Activated CD8-positive, alpha-beta memory T cell treated with anti-CD3 and anti-CD28 coated beads, Interleukin-2, amount 10 ng/mL, durations not matched to agents 7 days and 5 days (primary cell): Measurements from ENCODE around the gene RPL27A. TPM values are rescaled to one million over a fixed set of nuclear protein-coding genes. Genes with fewer than 3 reads are reported as not detected.

Source experiments
- ATAC-seq: fragments of 150-1000 bp; cut with Tn5 transposase; one replicate; pipeline ENCODE4 v1.10.0; 2021; ENCODE audit warnings: moderate library complexity
- CTCF ChIA-PET: fragments of 350-600 bp; sonication (Branson Sonifier 250); formaldehyde crosslinking; loops from one replicate; lab custom pipeline; 2021; ENCODE audit warnings: antibody characterized with exemption; lab: Charles Lee
- DNase-seq: peaks from one replicate; pipeline ENCODE4 v3.0.0-alpha.2; 2020
- H3K27ac Mint-ChIP-seq: one replicate; pipeline ENCODE4 v1.8.0; 2021; ENCODE audit warnings: mild to moderate bottlenecking, mixed read lengths
- H3K27me3 Mint-ChIP-seq: one replicate; pipeline ENCODE4 v1.8.0; 2021; ENCODE audit warnings: mixed read lengths
- H3K36me3 Mint-ChIP-seq: one replicate; pipeline ENCODE4 v1.8.0; 2021; ENCODE audit warnings: mild to moderate bottlenecking, mixed read lengths
- H3K4me1 Mint-ChIP-seq: one replicate; pipeline ENCODE4 v1.8.0; 2021; ENCODE audit warnings: mixed read lengths
- H3K4me3 Mint-ChIP-seq: one replicate; pipeline ENCODE4 v1.8.0; 2021; ENCODE audit warnings: mild to moderate bottlenecking, moderate library complexity, mixed read lengths
- H3K9me3 Mint-ChIP-seq: one replicate; pipeline ENCODE4 v1.8.0; 2022; ENCODE audit warnings: low read depth, mixed read lengths
- total RNA-seq, 2 experiments: library from RNA; stranded (reverse); gene quantifications; one replicate each; pipeline ENCODE4 v1.2.3, GENCODE V29; 2021

The RPL27A gene
- total RNA-seq, 2 experiments from 2014 or later, result 715 to 800 TPM

GRCh38 chr11:8697054-8697453 lies 14.5 kb downstream of the RPL27A start:
- ATAC-seq (no peak), DNase-seq (no peak)
- Mint-ChIP-seq H3K27ac (no peak overlapping the region), H3K9me3 (no peaks in the 10 kb centered on the region), H3K27me3 (no peaks in the 10 kb centered on the region), H3K4me3 (no peak overlapping the region), H3K4me1 (peaks cover 18% of the 10 kb centered on the region), H3K36me3 (peaks cover 10% of the 10 kb centered on the region)
- CTCF ChIA-PET, result no interaction called here

DNA sequence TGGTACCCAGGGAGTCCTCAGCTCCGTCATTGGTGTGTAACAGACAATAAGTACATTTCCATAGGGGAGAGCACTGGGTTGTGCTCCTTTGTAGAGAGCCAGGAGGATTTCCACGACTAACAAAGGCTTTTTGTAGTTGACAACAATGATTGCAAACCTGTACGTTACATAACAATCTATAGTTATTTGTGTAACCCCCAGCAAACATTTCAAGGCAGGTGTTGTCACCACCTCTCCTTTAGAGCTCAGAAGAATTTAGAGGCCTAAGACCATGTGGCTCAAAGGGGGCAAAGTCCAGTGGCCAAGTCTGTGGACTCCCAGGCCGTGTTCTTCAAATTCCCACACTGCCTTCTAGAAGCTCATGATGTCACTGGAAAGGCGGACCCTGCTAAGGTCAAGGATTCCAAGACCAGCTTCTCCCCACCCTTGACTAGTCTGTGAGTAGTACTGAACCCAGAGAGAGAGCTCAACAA lies 15.8 kb downstream of the RPL27A start:
- Mint-ChIP-seq H3K36me3 (peaks cover 4% of the 10 kb centered on the region), H3K4me1 (peaks cover 12% of the 10 kb centered on the region), H3K27ac (no peak overlapping the region), H3K9me3 (no peaks in the 10 kb centered on the region), H3K27me3 (no peaks in the 10 kb centered on the region), H3K4me3 (no peak overlapping the region)
- no peak for DNase-seq
- ATAC-seq, result no peak
- CTCF ChIA-PET, result no interaction called here

- CTCF ChIA-PET, result interaction anchor here (1.2 kb wide), 1 partner anchor 8 kb away, joined by 3 read pairs; no protein-coding TSS in a partner anchor
- H3K27ac Mint-ChIP-seq, result no peak overlapping the region
- H3K4me1 Mint-ChIP-seq, result peaks cover 6% of the 10 kb centered on the region
- H3K4me3 Mint-ChIP-seq, result no peak overlapping the region
- DNase-seq, result no peak
- no peak for ATAC-seq
- H3K27me3 Mint-ChIP-seq, result no peaks in the 10 kb centered on the region
- H3K36me3 Mint-ChIP-seq, result peaks cover 4% of the 10 kb centered on the region
- no peaks in the 10 kb centered on the region for H3K9me3 Mint-ChIP-seq
Measured at GRCh38 chr11:8698917-8699441, 16.4 kb downstream of the RPL27A start.

DNA sequence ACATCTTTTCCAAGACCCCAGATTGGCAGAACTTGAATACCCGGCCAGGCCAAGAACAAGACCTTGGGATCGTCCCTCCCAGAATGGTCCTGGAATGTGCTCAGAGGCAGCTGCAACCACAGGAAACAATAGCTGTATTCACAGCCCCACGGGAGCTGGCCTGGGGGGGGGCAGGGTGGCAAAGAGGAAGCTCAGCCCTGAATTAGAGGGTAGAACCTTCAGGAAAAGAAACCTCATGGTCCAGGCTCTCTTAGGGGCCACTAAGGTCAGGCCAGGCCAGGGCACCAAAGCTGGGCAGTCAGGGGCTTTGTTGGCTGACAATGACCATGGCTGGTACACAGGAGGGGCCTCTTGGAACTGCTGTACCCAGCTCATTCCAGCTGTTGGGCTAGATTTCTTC lies 17.3 kb downstream of the RPL27A start:
- no peak overlapping the region for H3K27ac Mint-ChIP-seq
- H3K9me3 Mint-ChIP-seq, result no peaks in the 10 kb centered on the region
- CTCF ChIA-PET, result interaction anchor here (0.8 to 1.2 kb wide), 2 partner anchors 9 to 44 kb away, joined by 3 read pairs; no protein-coding TSS in a partner anchor
- peaks cover 4% of the 10 kb centered on the region for H3K36me3 Mint-ChIP-seq
- H3K4me1 Mint-ChIP-seq, result peaks cover under 1% of the 10 kb centered on the region
- ATAC-seq (no peak), DNase-seq (no peak)
- no peak overlapping the region for H3K4me3 Mint-ChIP-seq
- no peaks in the 10 kb centered on the region for H3K27me3 Mint-ChIP-seq

GRCh38 chr11:8701891-8702597 lies 19.5 kb downstream of the RPL27A start:
- no peak overlapping the region for H3K27ac Mint-ChIP-seq
- ATAC-seq (no peak), DNase-seq (no peak)
- no peaks in the 10 kb centered on the region for H3K9me3 Mint-ChIP-seq
- H3K27me3 Mint-ChIP-seq, result no peaks in the 10 kb centered on the region
- CTCF ChIA-PET, result no interaction called here
- H3K4me3 Mint-ChIP-seq, result no peak overlapping the region
- H3K4me1 Mint-ChIP-seq, result peaks cover 3% of the 10 kb centered on the region
- no peaks in the 10 kb centered on the region for H3K36me3 Mint-ChIP-seq

GRCh38 chr11:8702598-8702915 lies 20.0 kb downstream of the RPL27A start:
- Mint-ChIP-seq H3K27me3 (no peaks in the 10 kb centered on the region), H3K4me1 (peaks cover 3% of the 10 kb centered on the region), H3K9me3 (no peaks in the 10 kb centered on the region), H3K4me3 (no peak overlapping the region), H3K36me3 (no peaks in the 10 kb centered on the region), H3K27ac (no peak overlapping the region)
- CTCF ChIA-PET, result no interaction called here
- ATAC-seq (no peak), DNase-seq (no peak)

GRCh38 chr11:8704136-8704535 lies 21.5 kb downstream of the RPL27A start:
- Mint-ChIP-seq H3K36me3 (no peaks in the 10 kb centered on the region), H3K4me3 (no peak overlapping the region), H3K27me3 (no peaks in the 10 kb centered on the region), H3K27ac (no peak overlapping the region), H3K4me1 (peaks cover 3% of the 10 kb centered on the region), H3K9me3 (no peaks in the 10 kb centered on the region)
- no peak for ATAC-seq
- CTCF ChIA-PET, result no interaction called here
- no peak for DNase-seq

- no peak overlapping the region for H3K4me3 Mint-ChIP-seq
- H3K4me1 Mint-ChIP-seq, result peaks cover 3% of the 10 kb centered on the region
- no peaks in the 10 kb centered on the region for H3K27me3 Mint-ChIP-seq
- DNase-seq (no peak), ATAC-seq (no peak)
- no peaks in the 10 kb centered on the region for H3K9me3 Mint-ChIP-seq
- CTCF ChIA-PET, result no interaction called here
- H3K27ac Mint-ChIP-seq, result no peak overlapping the region
- H3K36me3 Mint-ChIP-seq, result no peaks in the 10 kb centered on the region
Measured at GRCh38 chr11:8705146-8705545, 22.6 kb downstream of the RPL27A start.

DNA sequence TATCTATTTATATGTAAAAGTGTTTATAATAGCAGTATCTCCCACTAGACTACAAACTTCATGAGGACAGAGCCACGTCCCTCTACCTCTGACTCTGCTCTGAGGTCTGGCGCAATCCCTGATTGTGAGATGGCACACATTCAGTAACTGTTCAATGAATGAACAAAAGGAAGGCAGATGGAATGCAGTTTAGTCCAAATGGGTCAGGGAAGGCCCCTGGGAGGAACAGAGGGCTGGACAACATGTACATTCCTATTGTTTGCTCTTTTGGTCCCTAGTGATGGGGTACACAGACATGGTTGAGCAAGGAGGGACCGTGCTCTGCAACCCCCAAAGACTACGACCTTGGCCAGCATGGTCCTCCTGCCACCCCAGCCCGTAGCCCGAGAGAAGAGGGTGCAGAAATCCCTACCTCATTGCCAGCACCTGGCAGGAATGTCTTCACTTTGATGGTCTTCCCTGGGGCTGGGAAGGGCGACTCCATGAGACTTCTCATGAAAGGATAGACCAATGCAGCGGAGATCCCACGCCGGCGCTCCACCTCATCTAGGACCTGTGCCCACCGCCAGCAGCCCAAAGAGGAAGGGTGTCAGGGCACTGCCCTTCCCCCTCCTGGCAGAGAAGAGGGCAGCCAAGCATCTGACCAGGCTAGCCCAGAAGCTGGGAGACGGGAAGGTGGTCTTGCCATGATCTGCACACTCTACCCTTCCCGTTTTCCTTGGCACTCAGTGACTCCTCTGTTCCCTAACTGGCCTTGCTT lies 24.3 kb downstream of the RPL27A start:
- Mint-ChIP-seq H3K4me3 (no peak overlapping the region), H3K36me3 (no peaks in the 10 kb centered on the region), H3K4me1 (peaks cover 3% of the 10 kb centered on the region), H3K9me3 (no peaks in the 10 kb centered on the region), H3K27me3 (no peaks in the 10 kb centered on the region), H3K27ac (no peak overlapping the region)
- CTCF ChIA-PET, result no interaction called here
- no peak for DNase-seq
- no peak for ATAC-seq

GRCh38 chr11:8707541-8708191 lies 25.1 kb downstream of the RPL27A start:
- Mint-ChIP-seq H3K4me3 (no peak overlapping the region), H3K36me3 (no peaks in the 10 kb centered on the region), H3K9me3 (no peaks in the 10 kb centered on the region), H3K27me3 (no peaks in the 10 kb centered on the region), H3K27ac (no peak overlapping the region), H3K4me1 (peaks cover 3% of the 10 kb centered on the region)
- CTCF ChIA-PET, result no interaction called here
- DNase-seq (no peak), ATAC-seq (no peak)

DNA sequence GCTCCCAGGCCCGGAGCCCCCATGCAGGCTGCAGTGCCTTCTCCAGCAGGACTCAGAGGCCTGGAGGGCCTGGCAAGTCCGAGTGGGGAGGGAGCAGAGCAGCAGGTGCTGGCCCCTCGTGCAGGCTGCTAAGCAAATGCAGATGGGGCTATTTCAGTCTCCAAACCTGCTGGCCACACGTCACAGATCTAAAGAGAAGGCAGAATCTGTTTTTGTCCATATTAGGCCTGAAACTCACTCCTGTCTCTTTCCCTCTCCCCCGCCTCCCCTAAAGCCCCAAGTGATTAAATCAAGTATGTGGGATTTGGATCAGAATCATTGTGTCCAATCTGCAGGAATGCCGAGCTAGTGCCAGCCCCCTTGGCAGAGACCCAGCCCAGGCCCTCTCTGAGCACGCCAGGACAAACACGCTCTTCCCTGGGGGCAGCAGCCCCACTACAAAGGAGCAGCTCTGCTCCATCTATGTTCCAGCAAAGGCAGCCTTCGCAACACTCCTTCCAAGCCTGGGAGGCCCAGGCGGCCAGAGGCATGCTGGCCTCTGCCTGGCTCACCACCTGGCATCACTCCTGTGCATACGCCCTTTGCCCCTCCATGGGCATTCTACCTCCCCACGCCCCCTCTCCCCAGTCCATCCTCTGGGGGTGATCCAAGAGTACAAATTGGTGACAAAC lies 26.5 kb downstream of the RPL27A start:
- Mint-ChIP-seq H3K27me3 (no peaks in the 10 kb centered on the region), H3K9me3 (no peaks in the 10 kb centered on the region), H3K4me3 (no peak overlapping the region), H3K36me3 (no peaks in the 10 kb centered on the region), H3K27ac (no peak overlapping the region), H3K4me1 (peaks cover 3% of the 10 kb centered on the region)
- no peak for DNase-seq
- no peak for ATAC-seq
- CTCF ChIA-PET, result no interaction called here

DNA sequence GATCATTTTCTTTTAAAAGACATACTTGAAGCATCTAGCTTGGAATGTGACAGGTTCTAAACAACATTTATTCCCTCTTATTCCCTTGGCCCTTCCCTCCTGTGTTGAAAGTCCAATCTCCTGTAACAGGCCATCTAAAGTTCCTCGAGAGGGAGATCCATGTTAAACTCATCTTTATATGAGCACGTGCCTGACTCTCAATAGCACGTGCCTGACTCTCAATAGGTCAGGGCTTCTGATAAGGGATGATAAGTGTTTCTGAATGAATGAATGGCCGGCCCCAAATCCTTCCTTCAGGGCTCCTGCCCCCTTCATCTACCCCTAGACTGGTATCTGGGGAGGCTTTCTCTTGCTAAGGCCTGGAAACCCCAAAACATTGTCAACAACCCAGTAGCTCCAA lies 27.2 kb downstream of the RPL27A start:
- no peak for ATAC-seq
- no peak for DNase-seq
- H3K27me3 Mint-ChIP-seq, result no peaks in the 10 kb centered on the region
- CTCF ChIA-PET, result no interaction called here
- H3K27ac Mint-ChIP-seq, result no peak overlapping the region
- H3K9me3 Mint-ChIP-seq, result no peaks in the 10 kb centered on the region
- peaks cover 3% of the 10 kb centered on the region for H3K4me1 Mint-ChIP-seq
- no peaks in the 10 kb centered on the region for H3K36me3 Mint-ChIP-seq
- H3K4me3 Mint-ChIP-seq, result no peak overlapping the region

- Mint-ChIP-seq H3K27ac (no peak overlapping the region), H3K27me3 (no peaks in the 10 kb centered on the region), H3K36me3 (no peaks in the 10 kb centered on the region), H3K4me3 (no peak overlapping the region), H3K9me3 (no peaks in the 10 kb centered on the region), H3K4me1 (no peaks in the 10 kb centered on the region)
- ATAC-seq (no peak), DNase-seq (no peak)
- CTCF ChIA-PET, result no interaction called here
Measured at GRCh38 chr11:8711895-8712442, 29.4 kb downstream of the RPL27A start.
